IPS DF 6.9 (cell line): ENCODE measurements around the gene C4BPB.
"Not testable (repeated sequence)": the region's sequence is repeated elsewhere in the genome, so short reads cannot be mapped to it uniquely, and the experiment has no call there.

Experiments used
- DNase-seq: peaks from one replicate; pipeline ENCODE4 v3.0.0-alpha.2; 2013; ENCODE audit warnings: low read depth, low spot score
- H3K27ac ChIP-seq: one replicate; pipeline ENCODE4 v1.5.1; 2013; ENCODE audit warnings: low read length, control low read depth
- H3K27me3 ChIP-seq: 2 replicates; pipeline ENCODE4 v1.6.1; 2013; ENCODE audit warnings: mild to moderate bottlenecking, low read length; ENCODE audit not compliant: control insufficient read depth, insufficient read depth
- H3K36me3 ChIP-seq: 2 replicates; pipeline ENCODE4 v1.6.1; 2013; ENCODE audit warnings: low read length; ENCODE audit not compliant: control insufficient read depth, insufficient read depth
- H3K4me1 ChIP-seq: 2 replicates; pipeline ENCODE4 v1.6.1; 2013; ENCODE audit warnings: low read length; ENCODE audit not compliant: control insufficient read depth, insufficient read depth
- H3K4me3 ChIP-seq: 2 replicates; pipeline ENCODE4 v1.5.1; 2013; ENCODE audit warnings: mild to moderate bottlenecking, low read length
- H3K9me3 ChIP-seq: 2 replicates; pipeline ENCODE4 v1.6.1; 2013; ENCODE audit warnings: low read length, inconsistent platforms; ENCODE audit not compliant: control insufficient read depth, insufficient read depth
- WGBS: extraction: QIAGEN DNeasy Blood & Tissue Kit; methylation state at CpG from one replicate; pipeline ENCODE4 v1.1.7; 2013; ENCODE audit warnings: mixed read lengths, missing lambda C conversion rate; ENCODE audit not compliant: insufficient read length, insufficient coverage; 5-methylcytosine and 5-hydroxymethylcytosine counted together

C4BPB gene, protein sequence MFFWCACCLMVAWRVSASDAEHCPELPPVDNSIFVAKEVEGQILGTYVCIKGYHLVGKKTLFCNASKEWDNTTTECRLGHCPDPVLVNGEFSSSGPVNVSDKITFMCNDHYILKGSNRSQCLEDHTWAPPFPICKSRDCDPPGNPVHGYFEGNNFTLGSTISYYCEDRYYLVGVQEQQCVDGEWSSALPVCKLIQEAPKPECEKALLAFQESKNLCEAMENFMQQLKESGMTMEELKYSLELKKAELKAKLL

DNA sequence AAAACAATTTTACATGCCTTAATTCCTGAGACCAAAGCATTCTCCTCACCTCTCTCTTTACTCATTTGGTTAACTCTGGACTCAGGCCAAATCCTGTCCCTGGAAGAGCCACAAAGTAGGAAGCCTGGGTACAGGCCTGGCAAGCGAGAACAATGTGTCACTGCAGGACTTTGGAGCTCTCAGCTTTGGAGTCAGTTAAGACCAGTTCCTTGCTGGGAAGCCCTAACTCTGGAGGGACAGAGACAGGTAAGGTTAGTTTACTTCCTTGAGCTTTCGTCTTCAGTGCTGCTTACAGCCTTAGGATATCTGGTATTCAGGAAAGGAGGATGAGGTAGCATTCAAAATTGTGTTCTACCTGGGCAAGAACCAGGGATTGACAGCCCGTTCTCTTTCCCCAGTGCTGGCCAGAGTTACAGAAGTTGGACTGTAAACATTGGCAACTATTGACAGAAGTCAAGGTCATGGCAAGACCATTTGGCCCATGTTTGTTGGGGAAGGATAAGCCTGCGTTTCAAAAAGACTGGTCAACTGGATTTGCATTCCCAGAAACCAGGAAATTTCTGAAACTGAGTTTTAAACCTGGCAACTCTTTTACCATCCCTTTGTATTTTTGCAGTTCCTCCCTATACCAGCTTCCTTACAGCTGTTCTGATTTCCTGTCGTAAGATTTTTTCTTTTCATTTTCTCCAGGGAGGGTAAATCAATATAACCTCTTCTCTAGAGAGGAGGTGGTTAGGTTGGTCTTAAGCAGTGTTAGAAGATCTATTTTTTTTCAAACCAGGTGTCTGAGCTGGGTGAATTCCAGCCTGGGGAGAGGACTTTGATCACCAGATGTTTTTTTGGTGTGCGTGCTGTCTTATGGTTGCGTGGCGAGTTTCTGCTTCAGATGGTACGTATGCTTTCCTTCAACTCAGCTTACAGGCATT, at the start of gene C4BPB:
Gene C4BPB (plus strand): TSS at position 160 of the 926 bp plus-strand sequence. CDS start 672 bp downstream, at position 832.
- Histone ChIP-seq H3K9me3 (no peaks in the 10 kb centered on the region), H3K4me3 (no peak within 1 kb of the TSS), H3K27me3 (no peaks in the 10 kb centered on the region), H3K4me1 (peaks cover 1% of the 10 kb centered on the region), H3K27ac (no peak within 1 kb of the TSS), H3K36me3 (no peaks in the 10 kb centered on the region)
- DNase-seq, result no peak
- no CpG with 5 or more reads among the region's 9 CpGs for WGBS

DNA sequence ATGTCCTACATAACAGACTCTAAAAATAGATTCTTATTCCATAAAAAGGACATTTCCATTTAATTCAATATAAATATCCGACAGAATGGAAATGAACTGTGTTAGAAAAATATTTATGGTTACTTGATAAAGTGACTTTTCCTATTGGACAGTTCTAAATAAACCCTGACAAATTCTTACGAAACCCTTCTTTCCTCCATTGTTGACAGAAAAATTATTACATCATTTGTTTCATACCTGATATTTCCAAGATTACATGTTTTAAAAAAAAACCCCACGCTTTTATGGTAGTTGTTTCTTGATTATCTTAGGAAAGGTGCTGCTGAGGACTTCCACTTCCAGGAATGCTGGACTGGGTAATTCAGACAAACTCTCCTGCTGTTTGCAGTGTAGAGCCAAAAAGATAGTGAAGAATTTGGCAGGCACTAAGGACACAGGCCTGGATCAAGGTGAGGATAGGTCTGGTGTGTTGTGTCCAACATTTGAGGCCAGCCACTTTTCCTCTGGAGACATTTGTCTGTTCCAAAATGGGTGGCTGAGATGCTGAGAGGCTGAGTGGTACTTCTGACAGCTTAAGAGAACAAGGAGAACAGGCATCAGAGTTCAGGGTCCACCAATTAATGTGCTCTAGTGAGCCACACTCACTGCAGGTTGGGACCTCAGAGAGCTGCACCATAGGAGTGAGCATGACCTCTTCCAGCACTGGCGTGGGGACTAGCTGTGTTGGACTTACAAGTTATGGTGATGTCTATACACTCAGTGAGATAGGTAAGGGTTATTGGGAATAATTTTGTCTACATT, 49.1 kb upstream of the C4BPB start:
- Histone ChIP-seq H3K4me1 (no peaks in the 10 kb centered on the region), H3K27me3 (no peaks in the 10 kb centered on the region), H3K36me3 (no peaks in the 10 kb centered on the region), H3K4me3 (no peak overlapping the region), H3K9me3 (no peaks in the 10 kb centered on the region), H3K27ac (no peak overlapping the region)
- no CpG with 5 or more reads among the region's 4 CpGs for WGBS
- DNase-seq, result no peak

DNA sequence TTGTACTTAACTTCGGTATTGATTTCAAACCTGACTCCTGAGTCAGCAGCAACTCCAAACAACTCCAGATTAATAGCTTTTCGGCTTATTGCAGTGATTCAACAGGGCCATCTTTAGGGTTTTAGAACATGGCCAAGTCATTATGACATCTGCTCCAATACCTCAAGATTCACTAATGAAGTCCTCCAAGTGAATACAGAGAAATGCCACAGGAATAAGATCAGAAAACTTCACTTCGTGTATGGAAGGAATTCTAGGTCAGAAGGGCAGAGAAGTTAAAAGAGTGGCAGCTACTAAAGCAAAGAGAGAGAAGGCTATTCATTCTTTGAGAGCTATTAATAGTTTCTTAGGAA, 48.5 kb upstream of the C4BPB start:
- no peak for DNase-seq
- no peaks in the 10 kb centered on the region for H3K27me3 ChIP-seq
- no peak overlapping the region for H3K4me3 ChIP-seq
- no peaks in the 10 kb centered on the region for H3K4me1 ChIP-seq
- H3K36me3 ChIP-seq, result no peaks in the 10 kb centered on the region
- WGBS, result no CpG with 5 or more reads among the region's 3 CpGs
- no peaks in the 10 kb centered on the region for H3K9me3 ChIP-seq
- no peak overlapping the region for H3K27ac ChIP-seq

DNA sequence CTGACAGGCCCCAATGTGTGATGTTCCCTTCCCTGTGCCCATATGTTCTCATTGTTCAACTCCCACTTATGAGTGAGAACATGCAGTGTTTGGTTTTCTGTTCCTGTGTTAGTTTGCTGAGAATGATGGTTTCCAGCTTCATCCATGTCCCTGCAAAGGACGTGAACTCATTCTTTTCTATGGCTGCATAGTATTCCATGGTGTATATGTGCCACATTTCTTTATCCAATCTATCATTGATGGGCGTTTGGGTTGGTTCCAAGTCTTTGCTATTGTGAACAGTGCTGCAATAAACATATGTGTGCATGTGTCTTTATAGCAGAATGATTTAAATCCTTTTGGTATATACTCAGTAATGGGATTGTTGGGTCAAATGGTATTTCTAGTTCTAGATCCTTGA, 47.3 kb upstream of the C4BPB start:
- H3K4me3 ChIP-seq, H3K36me3 ChIP-seq, H3K27ac ChIP-seq, H3K4me1 ChIP-seq, H3K27me3 ChIP-seq, H3K9me3 ChIP-seq, DNase-seq: not testable (repeated sequence)
- no CpG with 5 or more reads among the region's 2 CpGs for WGBS

GRCh38 chr1:207045453-207045852, 43.2 kb upstream of the C4BPB start:
- no peak for DNase-seq
- no CpG with 5 or more reads among the region's 2 CpGs for WGBS
- H3K9me3 ChIP-seq, result no peaks in the 10 kb centered on the region
- H3K27me3 ChIP-seq, result no peaks in the 10 kb centered on the region
- H3K4me1 ChIP-seq, result no peaks in the 10 kb centered on the region
- H3K4me3 ChIP-seq, result no peak overlapping the region
- peaks cover 10% of the 10 kb centered on the region; the same call in 1 of the 2 replicates for H3K36me3 ChIP-seq
- H3K27ac ChIP-seq, result no peak overlapping the region

DNA sequence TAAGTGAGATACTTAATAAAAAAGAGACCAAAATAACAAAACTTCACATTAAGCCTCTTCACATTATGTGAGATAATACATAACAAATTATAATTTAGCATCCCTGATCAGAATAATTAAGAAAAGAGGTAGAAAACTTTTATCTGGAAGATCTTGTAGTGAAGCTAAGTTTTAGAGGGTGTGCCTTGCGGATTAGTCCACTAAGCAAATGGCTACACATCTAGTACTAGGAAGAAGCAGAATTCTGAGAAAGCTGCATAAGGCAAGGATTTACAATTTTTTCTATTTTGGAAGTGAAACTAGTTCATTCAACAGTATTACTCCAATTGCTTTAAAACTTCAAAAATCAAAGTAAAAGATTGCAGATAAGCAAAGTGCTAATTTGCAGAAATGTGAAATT, 41.2 kb upstream of the C4BPB start:
- Histone ChIP-seq H3K27ac (no peak overlapping the region), H3K4me3 (no peak overlapping the region), H3K9me3 (no peaks in the 10 kb centered on the region), H3K4me1 (no peaks in the 10 kb centered on the region), H3K36me3 (peaks cover 10% of the 10 kb centered on the region; the same call in 1 of the 2 replicates), H3K27me3 (no peaks in the 10 kb centered on the region)
- DNase-seq, result no peak
- no CpG with 5 or more reads among the region's 1 CpG for WGBS

DNA sequence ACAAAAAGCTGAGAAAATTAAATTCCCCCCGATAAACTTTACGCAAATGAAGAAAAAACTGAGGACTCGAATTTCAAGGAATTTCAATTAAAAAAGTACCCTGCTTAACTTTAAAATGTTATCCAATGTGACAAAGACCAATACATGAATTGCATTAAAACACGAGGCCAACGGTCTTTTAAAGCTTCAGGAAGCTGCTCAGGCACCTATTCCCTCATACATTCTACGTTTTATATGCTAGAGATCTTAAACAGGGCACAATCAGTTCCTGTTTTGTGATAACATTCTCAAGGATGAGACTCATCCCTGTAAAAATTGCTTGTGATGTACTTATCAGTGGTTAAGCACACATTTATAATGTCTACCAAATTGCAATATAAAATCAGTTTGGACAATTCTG, 40.6 kb upstream of the C4BPB start:
- Histone ChIP-seq H3K27ac (no peak overlapping the region), H3K36me3 (peaks cover 10% of the 10 kb centered on the region; the same call in 1 of the 2 replicates), H3K4me1 (no peaks in the 10 kb centered on the region), H3K27me3 (no peaks in the 10 kb centered on the region), H3K4me3 (no peak overlapping the region), H3K9me3 (no peaks in the 10 kb centered on the region)
- WGBS, result no CpG with 5 or more reads among the region's 6 CpGs
- no peak for DNase-seq

GRCh38 chr1:207049054-207049453, 39.6 kb upstream of the C4BPB start:
- Histone ChIP-seq H3K36me3 (peaks cover 10% of the 10 kb centered on the region; the same call in 1 of the 2 replicates), H3K27ac (no peak overlapping the region), H3K27me3 (no peaks in the 10 kb centered on the region), H3K9me3 (no peaks in the 10 kb centered on the region), H3K4me1 (no peaks in the 10 kb centered on the region), H3K4me3 (no peak overlapping the region)
- no peak for DNase-seq
- WGBS, result no CpG with 5 or more reads among the region's 4 CpGs

DNA sequence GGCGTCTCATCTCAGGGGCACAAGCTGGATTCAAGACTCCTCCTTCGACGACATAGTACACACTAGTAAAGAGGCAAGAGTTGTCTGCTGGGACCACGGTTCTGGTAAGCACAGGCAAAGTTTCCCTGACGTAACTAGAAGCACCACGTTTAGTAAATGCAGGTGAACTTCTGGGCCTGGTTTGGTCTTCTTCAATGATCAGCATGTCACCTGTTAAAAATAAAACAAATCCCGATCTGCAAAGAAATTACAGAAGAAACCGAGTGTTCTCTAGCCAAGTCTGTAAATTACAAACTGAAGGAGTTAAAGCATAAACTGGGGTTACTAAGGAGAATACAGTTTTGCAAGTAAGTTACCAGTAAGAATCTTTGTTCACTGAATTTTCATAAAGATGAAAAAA, 39.1 kb upstream of the C4BPB start:
- Histone ChIP-seq H3K4me1 (no peaks in the 10 kb centered on the region), H3K4me3 (no peak overlapping the region), H3K27me3 (no peaks in the 10 kb centered on the region), H3K27ac (no peak overlapping the region), H3K9me3 (no peaks in the 10 kb centered on the region), H3K36me3 (peaks cover 10% of the 10 kb centered on the region; the same call in 1 of the 2 replicates)
- DNase-seq, result no peak
- WGBS, result no CpG with 5 or more reads among the region's 8 CpGs

- no peaks in the 10 kb centered on the region for H3K27me3 ChIP-seq
Measured at GRCh38 chr1:207049974-207050391, 38.7 kb upstream of the C4BPB start.

More at GRCh38 chr1:207049974-207050391, 38.7 kb upstream of the C4BPB start:
- H3K4me1 ChIP-seq, result no peaks in the 10 kb centered on the region
- peaks cover 10% of the 10 kb centered on the region; the same call in 1 of the 2 replicates for H3K36me3 ChIP-seq
- no peak for DNase-seq
- no peak overlapping the region for H3K27ac ChIP-seq
- H3K9me3 ChIP-seq, result no peaks in the 10 kb centered on the region
- no CpG with 5 or more reads among the region's 6 CpGs for WGBS
- peak overlapping the region; percentile 95; the same call in 1 of the 2 replicates for H3K4me3 ChIP-seq
